ENCODE measurements around the gene FCER2. TPM values are rescaled to one million over a fixed set of nuclear protein-coding genes. Genes with fewer than 3 reads are reported as not detected.

Gene FCER2
- total and polyA plus RNA-seq, 7 donors = 0.06 to 0.54 (median 0.22) TPM; not detected in 3

DNA sequence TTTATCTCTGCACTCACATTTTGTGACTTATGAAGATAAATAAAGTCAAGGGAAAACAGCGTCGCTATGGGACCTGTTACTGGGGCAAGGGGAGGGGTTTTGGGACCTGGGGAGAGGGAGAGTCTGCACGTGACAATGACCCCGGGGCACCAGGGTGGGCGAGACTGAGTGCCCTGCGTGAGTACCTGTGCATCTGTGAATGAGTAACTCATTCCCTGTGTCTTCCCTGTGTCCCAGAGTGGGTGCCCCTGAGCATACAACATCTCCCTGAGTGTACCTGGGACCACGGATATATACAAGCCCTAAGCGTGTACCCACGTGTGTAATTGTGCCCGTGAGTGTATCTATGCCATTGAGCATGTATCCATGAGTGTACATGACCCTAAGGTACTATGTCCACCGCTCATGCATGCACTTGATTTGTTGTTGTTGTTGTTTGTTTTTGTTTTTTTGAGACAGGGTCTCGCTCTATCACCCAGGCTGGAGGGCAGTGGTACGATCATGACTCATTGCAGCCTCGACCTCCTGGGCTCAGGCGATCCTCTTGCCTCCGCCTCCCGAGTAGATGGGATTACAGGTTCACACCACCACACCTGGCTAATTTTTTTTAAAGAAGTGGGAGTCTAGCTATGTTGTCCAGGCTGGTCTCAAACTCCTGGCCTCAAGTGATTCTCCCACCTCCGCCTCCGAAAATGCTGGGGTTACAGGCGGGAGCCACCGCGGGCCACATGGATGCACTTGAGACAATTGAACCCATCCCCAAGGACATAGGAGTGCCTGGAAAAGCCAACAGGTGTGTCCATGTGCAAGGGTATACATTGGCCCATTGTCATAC lies 21.9 kb downstream of the FCER2 start:
- Histone ChIP-seq H3K9me3 (no peaks in the 10 kb centered on the region), H3K36me3 (ENCODE audit: insufficient read depth in 1 of 2, low read depth in 1 of 2) (peaks cover 0 to 23% of the 10 kb centered on the region in 2 donors), H3K27ac (peak overlapping the region; percentile 93), H3K27me3 (ENCODE audit: insufficient read depth in 3 of 3, low read length in 2 of 3) (peaks cover 0 to 14% (median 0%) of the 10 kb centered on the region in 3 donors), H3K4me3 (peak overlapping the region; percentile 100), H3K4me1 (no peaks in the 10 kb centered on the region)
- DNase-seq (no peak), ATAC-seq (no peak)
- TF ChIP-seq, protein P1, sequence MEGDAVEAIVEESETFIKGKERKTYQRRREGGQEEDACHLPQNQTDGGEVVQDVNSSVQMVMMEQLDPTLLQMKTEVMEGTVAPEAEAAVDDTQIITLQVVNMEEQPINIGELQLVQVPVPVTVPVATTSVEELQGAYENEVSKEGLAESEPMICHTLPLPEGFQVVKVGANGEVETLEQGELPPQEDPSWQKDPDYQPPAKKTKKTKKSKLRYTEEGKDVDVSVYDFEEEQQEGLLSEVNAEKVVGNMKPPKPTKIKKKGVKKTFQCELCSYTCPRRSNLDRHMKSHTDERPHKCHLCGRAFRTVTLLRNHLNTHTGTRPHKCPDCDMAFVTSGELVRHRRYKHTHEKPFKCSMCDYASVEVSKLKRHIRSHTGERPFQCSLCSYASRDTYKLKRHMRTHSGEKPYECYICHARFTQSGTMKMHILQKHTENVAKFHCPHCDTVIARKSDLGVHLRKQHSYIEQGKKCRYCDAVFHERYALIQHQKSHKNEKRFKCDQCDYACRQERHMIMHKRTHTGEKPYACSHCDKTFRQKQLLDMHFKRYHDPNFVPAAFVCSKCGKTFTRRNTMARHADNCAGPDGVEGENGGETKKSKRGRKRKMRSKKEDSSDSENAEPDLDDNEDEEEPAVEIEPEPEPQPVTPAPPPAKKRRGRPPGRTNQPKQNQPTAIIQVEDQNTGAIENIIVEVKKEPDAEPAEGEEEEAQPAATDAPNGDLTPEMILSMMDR (IDR thresholded peaks at IDR 0.05) = no peak
- 49 to 53% (median 50%) methylated on average over 22 of the region's 22 CpGs for WGBS, 3 donors
- intact Hi-C loops (cut with DNase I) = loop anchor here (1.0 to 5.0 kb wide), 5 partner anchors 28 to 323 kb away; no protein-coding TSS in a partner anchor

DNA sequence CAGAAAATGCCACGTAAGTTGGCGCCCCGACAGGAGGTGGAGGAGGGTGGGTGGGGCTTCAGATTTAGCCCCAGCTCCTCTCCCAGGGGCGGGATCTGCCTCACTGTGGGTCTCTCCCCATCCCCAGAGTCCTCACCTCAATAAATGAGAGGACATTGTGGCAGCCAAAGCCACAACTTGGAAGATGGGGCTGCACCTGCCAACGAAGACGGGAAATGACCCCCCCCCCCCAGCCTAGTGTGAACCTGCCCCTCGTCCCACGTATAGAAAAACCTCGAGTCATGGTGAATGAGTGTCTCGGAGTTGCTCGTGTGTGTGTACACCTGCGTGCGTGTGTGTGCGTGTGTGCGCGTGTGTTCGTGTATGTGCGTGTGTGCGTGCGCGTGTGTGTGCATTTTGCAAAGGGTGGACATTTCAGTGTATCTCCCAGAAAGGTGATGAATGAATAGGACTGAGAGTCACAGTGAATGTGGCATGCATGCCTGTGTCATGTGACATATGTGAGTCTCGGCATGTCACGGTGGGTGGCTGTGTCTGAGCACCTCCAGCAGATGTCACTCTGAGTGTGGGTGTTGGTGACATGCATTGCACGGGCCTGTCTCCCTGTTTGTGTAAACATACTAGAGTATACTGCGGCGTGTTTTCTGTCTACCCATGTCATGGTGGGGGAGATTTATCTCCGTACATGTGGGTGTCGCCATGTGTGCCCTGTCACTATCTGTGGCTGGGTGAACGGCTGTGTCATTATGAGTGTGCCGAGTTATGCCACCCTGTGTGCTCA lies 22.8 kb downstream of the FCER2 start:
- Histone ChIP-seq H3K36me3 (ENCODE audit: insufficient read depth in 1 of 2, low read depth in 1 of 2) (peaks cover 0 to 20% of the 10 kb centered on the region in 2 donors), H3K27me3 (ENCODE audit: insufficient read depth in 3 of 3, low read length in 2 of 3) (peaks cover 0 to 14% (median 0%) of the 10 kb centered on the region in 3 donors), H3K27ac (no peak overlapping the region), H3K9me3 (no peaks in the 10 kb centered on the region), H3K4me3 (no peak overlapping the region), H3K4me1 (no peaks in the 10 kb centered on the region)
- WGBS, 3 donors = 49 to 61% (median 55%) methylated on average over 30 of the region's 30 CpGs
- TF ChIP-seq, protein P1 (IDR thresholded peaks at IDR 0.05) = no peak
- intact Hi-C loops (cut with DNase I) = loop anchor here in 1 of 2 donors (5.0 kb wide), 1 partner anchor 112 kb away; no protein-coding TSS in a partner anchor
- ATAC-seq = peak in 2 of 4 donors; percentile 24 to 29
- peak in 1 of 2 donors; percentile 64 for DNase-seq

DNA sequence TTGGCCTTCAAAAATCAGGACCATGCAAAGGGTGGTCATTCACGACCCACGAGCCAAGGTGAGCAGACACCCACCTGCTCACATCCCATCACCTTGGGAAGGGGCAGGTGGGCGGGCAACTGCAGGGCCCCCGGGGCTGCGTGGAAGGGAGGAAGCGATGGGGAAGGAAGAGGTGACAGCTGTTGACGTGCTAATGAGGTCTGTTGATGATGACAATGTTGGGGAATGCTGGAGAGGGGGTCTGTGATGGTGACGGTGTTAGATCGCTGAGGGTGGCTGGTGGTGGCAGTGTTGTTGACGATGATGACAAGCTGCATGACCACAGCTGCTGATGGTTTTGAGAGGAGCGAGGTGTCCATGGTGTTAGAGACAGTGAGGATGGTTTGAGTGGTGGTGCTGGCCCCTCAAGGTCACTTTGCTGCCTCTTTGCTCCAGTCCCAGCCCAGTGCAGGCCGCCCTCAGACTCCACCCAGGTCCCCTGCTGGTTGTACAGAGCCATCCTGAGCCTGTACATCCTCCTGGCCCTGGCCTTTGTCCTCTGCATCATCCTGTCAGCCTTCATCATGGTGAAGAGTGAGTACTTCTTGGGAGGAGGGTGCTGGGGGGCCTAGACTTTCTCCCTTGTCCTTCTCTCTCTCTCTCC lies 24.1 kb downstream of the FCER2 start:
- Histone ChIP-seq H3K27ac (no peak overlapping the region), H3K36me3 (ENCODE audit: insufficient read depth in 1 of 2, low read depth in 1 of 2) (peaks cover 0 to 6% of the 10 kb centered on the region in 2 donors), H3K27me3 (ENCODE audit: insufficient read depth in 3 of 3, low read length in 2 of 3) (peaks cover 0 to 18% (median 0%) of the 10 kb centered on the region in 3 donors), H3K4me3 (no peak overlapping the region), H3K4me1 (no peaks in the 10 kb centered on the region), H3K9me3 (no peaks in the 10 kb centered on the region)
- TF ChIP-seq, protein P1 (IDR thresholded peaks at IDR 0.05) = no peak
- intact Hi-C loops (cut with DNase I) = loop anchor here in 1 of 2 donors (5.0 kb wide), 1 partner anchor 110 kb away; no protein-coding TSS in a partner anchor
- DNase-seq (no peak), ATAC-seq (no peak)
- 37 to 44% (median 43%) methylated on average over 12 of the region's 12 CpGs for WGBS, 3 donors

DNA sequence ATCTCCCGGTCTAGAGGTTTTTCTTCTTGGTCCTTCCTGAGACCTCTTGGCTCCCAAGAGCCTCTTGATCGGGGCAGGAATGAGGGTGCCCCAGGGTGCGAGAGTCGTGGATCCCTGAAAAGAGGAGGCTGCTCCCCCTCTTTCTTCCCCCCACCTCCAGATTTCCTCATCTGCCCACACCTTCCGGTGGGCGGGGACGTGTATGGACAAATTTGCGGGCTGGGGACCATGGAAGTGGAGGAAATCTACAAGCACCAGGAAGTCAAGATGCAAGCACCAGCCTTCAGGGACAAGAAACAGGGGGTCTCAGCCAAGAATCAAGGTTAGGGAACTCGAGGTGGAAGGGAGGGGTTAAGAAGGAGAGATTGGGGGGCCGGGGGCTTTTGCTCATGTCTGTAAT lies 25.1 kb downstream of the FCER2 start, which contains the start of gene MCEMP1:
Gene MCEMP1 (plus strand): TSS at position 237 of the 400 bp plus-strand sequence. CDS start 31 bp downstream, at position 268.
- intact Hi-C loops (cut with DNase I) = loop anchor here in 1 of 2 donors (5.0 kb wide), 1 partner anchor 110 kb away; no protein-coding TSS in a partner anchor
- TF ChIP-seq, protein P1 (IDR thresholded peaks at IDR 0.05) = no peak
- H3K27ac ChIP-seq = no peak within 1 kb of the TSS
- DNase-seq = no peak
- WGBS, 3 donors = 27 to 41% (median 36%) methylated on average over 10 of the region's 10 CpGs
- no peaks in the 10 kb centered on the region for H3K9me3 ChIP-seq
- no peak within 1 kb of the TSS for H3K4me3 ChIP-seq
- H3K36me3 ChIP-seq (ENCODE audit: insufficient read depth in 1 of 2, low read depth in 1 of 2) = no peaks in the 10 kb centered on the region
- H3K4me1 ChIP-seq = no peaks in the 10 kb centered on the region
- ATAC-seq = no peak
- H3K27me3 ChIP-seq (ENCODE audit: insufficient read depth in 3 of 3, low read length in 2 of 3) = peaks cover 0 to 27% (median 2%) of the 10 kb centered on the region in 3 donors

All from psoas muscle (tissue), 8 donors.